HG03565 (cell line): ENCODE results near the gene CCDC33.

Source experiments
- ATAC-seq: cut with Tn5 transposase; IDR thresholded peaks from one replicate; pipeline ENCODE4 v1.9.1; 2021; ENCODE audit warnings: mild to moderate bottlenecking, moderate library complexity; ENCODE audit not compliant: unreplicated experiment

The CCDC33 gene

DNA sequence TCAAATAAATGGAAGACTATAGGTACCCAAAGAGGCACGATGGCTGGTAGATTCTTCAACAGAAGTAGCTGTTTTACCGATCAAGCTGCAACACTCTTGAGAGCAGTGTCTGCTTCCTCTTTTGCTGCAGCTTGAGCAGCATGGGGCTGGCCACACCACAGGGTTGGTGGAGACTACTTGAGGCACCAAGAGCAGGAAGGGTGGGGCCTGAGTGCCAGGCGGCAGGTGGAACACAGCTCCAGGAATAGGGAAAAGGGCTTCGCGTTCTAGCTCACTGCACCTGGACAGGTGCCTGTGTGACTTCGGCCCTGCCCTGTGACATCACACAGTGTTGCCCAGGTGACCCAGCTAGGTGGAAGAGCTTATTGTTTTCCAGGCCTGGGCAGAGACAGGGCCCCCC is at the start of gene CCDC33:
TSS of gene CCDC33 (plus strand) at position 365 of the 400 bp plus-strand sequence. CDS start 394 bp downstream, outside the sequence.
- no peak for ATAC-seq

DNA sequence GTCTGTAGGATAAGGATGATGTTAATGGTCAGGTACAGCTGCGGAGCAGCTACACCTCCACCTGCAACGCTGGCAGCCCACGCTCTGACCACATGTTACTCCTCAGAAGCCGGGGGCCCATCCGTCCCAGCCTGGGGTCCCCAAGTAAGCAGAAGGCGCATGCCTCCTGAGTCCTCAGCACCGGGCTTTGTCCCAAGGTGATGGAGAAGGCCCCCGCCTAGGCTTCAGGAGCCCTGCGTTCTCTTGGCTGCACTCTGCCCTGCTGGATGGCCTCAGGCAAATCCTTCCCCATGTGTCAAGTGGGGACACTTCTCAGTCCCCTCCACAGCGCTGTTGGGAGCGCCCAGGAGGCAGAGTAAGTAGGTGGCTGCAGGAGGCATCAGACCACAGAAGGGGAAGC is 47.9 kb upstream of the CCDC33 start:
- no peak for ATAC-seq

DNA sequence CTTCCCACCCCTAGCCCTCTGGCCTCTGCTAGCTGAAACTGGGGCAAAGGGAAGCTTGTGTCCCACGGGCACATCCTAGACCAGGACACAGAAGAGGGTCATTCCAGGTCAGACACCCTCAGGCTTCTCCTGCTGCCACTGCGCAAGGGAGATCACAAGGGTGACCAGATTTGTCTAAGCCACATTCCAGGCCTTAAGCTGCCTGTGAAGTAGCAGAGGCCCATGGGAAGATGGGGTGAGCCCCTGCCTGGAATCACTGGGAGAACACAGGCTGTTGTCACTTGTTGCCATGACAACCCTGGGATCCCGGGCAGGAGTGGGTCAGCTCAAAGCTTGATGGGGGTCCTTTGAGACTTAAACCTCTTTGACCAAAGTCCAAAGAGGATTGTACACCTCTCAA is 44.3 kb upstream of the CCDC33 start:
- no peak for ATAC-seq

DNA sequence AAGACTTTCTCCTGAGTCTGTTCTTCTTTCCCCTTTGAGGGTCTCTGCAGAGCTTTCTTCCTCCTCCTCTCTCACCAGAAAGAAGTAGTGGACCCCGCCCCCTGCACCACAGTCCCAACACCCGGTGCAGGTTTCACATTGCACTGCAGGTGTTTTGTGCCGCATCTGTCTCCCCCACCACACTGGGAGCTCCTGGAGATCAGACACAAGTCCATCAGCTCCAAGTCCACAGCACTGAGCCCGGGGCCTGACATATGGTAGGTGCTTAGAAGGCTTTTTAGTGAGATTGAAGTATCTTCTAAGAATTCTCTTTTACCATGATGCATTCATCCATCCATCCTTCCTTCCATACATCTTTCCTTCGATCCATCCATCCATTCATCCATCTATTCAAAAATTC is 43.4 kb upstream of the CCDC33 start:
- no peak for ATAC-seq

DNA sequence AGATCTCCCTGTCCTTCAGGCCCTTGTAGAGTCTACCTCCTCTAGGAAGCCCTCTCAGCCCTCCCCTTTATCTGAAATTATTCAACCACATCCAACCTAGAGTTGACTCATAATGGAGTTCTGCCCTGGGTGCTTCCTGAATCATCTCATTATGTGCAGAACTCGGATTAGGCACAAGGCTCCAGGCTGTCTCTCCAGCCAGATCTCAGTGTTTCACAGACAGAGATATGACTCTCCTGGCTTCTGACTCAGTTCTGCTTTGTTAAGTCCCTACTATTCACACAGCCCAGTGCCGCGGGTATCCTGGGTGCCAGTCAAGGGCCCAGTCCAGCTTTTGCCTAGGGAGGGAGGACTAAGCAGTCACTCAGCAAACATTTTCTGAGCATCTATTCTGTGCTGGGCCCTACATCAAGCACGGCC is 42.8 kb upstream of the CCDC33 start:
- ATAC-seq: no peak

DNA sequence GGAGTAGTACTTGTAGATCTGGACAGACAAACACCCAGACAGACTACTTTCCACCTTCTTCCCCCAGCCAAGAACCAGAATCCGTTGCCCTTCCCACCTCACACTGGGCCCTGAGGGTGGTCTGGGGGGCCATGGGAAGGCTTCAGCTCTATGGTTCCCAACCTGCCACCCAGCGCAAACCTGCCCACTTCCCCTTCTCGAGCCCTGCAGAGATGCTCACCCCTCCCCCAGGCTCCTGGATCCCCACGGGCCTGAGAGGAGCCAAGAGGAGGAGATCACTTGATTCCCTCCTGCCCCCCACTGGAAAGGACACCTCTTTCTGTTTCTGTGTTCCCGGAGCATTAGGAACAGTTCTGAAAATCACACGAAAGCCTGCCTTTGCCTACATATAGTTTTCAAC is 42.2 kb upstream of the CCDC33 start:
- ATAC-seq: no peak

DNA sequence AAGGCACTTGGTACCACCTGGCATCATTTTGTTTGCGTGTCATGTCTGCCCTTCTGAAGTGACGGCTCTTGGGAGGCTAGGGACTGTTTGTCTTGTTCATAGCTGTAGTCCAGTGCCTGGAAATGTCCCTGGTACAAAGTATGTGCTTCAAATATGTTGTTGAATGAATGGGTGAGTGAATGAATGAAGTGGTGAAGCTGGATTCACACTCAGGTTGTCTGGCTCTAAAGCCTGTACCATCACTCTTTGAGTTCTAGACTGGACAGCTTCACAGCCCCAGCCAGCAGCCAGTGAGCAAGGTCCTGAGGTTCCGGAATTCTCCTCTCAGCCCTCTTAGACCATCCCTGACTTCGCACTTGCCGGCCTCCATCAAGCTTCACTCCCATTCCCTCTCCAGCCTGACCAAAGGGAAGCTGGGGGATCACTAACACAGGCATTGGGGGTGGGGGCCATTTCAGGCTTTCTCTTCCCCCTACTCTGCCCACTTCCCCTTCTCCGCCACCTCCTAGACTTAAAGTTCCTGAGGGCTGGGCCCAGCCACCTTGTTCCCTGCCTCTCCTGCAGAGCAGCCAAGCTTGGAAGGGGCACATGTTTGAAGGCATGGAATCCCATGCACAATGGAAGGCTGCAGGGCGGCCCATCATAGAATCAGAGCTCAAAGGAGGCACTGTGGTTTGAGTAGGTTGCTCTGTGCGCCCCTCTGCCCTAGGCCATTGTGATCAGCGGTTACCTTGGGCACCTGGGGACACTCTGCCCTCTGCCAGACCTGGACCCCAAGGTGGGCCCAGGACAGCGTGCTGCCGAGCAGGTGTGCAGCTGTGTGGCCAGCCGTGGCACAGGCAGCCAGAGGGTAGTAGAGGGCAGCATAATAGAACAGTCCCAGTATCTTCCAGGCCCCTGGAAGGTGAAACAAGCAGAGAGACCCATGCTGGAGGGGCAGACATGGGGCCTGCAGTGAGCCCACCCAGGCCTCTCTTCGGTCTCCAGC is 41.3 kb upstream of the CCDC33 start:
- ATAC-seq: no peak

DNA sequence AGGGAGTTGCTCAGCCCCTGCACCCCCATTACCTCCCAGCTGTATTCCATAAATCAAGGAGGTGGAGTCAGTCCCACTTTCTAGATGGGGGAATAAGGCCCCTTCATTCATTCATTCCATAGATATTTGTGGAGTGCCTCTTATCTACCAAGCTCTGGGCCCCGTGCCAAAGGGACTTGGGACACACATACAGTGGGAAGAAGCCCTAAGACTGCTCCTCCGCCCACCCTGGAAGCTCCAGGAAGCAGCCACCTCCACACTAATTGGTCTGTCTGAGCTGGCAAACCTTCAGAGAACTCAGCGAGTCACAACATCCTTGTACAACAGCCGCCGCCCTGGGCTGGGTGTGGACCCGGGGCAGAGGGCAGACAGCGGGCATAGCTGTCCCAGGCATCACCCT is 40.0 kb upstream of the CCDC33 start:
- ATAC-seq: no peak

DNA sequence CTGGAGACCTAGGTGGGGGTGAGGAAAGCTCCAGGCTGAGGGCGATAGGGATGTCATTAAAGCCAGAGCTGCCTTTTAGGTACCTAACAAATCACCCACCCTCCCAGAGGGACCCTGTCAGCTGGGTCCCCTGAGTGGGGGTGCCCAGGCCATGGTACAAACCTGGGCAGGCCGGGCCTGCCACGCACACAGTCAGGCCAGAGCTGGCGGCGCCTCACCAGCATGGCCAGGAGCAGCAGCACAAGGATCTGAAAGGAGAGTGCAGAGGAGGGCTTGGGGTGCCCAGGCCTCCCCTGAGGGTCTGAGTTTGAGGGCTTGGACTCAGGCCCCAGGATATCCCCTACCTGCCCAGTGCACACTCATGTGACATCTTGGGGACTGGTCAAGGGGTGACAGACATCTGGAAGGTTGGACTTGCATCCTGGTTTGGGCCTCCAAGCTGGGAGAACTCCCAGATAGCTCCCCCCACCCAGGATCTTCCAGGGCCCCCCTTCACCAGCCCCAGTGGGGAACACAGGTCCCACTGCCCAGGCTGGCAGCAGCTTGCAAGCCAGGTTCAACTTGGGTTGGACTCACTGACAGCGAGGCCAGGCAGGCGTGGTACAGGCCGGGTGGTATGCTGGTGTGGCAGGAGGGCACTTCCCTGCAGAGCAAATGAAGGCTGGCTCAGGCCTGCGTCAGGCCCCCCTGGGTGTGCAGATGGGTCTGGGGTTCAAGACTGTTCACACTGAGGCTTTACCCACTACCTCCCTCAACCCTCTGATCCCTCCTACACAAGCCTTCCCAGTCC is 38.8 kb upstream of the CCDC33 start:
- no peak for ATAC-seq

DNA sequence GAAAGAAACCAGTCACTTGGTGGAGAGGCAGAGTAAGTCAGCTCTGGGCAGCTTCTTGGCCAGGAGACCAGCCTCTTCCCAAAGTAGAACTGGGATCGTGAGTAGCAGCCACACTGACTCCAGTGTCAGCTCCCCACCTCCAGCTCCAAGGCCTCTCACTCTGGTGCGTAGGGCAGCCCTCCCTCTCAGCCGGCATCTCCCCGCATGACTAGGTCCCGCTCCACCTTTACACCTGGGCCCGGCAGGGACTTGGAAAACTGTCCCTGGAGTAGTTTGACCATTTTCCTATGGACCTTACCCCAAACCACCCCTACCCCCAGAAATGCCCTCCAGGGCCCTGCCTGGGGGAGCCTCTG is 36.9 kb upstream of the CCDC33 start:
- no peak for ATAC-seq

DNA sequence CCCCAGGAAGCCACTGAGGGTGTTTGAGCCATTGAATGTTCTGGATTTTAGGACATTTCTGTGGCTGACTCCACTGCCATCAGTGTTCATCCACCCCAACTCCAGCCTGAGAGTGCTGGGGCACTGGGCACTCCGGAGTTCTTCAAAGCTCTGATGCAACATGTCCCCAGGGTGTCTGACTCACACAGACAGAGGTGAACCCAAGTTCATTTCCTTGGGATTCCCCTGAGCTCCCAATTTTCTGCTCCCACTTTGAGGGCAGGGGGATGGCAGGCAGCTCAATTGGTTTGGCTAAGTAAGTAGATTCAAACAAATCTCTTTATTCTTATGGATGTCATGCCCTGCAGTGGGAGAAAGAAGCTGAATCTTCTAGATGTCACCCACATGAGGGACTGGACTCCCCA is 35.7 kb upstream of the CCDC33 start:
- no peak for ATAC-seq

DNA sequence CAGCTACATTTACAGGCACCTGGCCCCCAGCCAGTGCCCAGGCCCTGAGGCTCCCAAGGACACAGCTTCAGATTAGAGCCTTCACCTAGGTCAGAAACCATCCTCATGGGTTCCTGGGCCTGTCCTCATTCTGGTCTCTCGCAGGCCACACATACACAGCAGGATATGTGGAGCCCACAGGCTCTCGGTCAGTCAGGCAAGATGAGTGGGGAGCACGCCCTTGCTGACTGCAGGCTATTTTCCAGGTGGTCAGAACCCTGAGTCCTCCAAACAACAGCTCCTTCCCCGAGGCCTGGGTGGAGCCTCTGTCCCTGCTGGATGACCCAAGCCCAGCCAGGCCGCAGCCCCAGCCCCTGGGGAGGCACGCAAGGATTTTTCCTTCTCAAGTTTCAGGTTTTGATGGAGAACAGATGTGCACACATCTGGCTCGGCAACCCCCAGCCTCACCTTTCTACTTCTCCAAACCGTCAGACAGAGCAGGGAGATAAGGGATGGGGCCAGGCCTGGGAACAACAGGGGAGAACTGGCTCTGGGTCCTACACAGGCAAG is 35.2 kb upstream of the CCDC33 start:
- ATAC-seq: no peak

DNA sequence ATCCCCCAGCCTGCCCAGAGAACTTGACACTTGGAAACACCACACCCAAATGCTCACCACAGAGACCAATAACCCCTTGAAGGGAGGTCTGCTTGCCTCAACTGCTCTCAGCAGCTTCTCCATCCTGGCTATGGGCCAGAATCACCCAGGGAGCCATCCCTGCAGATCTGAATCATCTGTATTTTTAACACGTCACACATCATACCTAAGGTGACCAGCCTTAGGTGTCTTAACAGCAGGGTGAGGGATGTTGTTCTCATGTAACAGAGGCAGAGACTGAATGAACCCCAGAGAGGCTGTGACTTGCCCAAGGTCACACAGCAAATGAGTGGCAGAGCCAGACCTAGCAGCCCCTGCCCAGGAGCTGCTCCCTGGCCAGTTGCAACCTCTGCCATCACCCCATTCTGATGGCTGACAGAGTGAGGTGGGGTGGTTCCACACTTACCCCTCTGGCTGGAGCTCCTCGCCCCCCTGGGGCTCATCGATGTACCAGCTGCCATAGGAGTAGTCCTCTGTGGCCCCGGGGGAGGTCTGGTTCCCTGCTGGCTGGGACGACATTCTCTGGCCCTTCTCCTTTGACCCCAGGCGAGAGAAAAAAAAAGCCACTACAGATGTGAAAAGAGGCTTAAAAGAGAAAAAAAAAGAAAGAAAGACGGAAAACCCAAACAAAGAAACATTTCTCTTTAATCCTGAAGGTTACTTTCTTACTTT is 34.3 kb upstream of the CCDC33 start:
- no peak for ATAC-seq

DNA sequence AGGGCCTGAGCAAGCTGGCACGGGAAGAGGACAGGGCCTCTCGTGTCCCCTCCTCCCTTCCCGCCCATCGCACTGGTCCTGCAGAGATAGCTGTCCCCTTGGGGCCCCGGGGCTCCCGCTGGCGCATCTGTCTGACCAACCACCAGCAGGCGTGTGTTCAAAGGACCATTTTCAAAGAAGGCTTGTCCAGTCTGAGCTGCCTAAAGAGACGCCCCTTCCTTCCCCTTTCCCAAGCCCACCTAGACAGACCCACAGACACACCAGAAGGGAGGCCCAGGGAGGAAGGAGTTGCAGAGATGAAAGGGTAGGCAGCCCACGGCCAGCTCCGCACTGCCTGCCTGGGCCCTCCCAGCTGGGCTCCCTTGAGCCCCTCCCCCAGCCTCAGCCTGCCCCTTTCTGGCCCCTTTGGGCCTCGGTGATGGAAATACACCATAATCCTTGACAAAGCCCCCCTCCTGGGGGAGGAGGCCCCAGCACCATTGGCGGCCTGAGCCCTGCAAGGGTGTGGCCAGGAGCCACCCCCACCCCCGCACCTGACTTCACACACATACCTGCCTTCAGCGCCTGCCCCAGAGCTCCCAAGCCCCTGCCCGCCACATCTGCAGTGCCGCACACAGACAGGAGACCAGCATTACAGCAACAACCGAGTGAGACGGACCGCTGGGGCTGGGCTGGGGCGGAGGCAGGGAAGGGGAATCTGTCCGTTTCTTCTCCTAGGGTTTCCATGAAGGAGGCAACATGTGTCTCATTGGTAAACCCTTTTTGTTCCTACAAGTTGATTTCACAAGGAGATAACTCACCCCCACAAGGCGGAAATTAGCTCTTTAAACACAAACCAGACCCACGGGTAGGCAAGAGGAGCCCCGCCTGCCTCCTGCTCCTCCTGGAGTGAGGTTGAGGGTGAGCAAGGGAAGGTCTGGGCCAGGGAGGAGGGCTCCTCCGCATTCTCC is 33.4 kb upstream of the CCDC33 start, which contains the start of gene STRA6:
TSS of gene STRA6 (minus strand) at position 336 of the 950 bp plus-strand sequence. CDS start 520 bp downstream, outside the sequence.
- ATAC-seq: no peak

DNA sequence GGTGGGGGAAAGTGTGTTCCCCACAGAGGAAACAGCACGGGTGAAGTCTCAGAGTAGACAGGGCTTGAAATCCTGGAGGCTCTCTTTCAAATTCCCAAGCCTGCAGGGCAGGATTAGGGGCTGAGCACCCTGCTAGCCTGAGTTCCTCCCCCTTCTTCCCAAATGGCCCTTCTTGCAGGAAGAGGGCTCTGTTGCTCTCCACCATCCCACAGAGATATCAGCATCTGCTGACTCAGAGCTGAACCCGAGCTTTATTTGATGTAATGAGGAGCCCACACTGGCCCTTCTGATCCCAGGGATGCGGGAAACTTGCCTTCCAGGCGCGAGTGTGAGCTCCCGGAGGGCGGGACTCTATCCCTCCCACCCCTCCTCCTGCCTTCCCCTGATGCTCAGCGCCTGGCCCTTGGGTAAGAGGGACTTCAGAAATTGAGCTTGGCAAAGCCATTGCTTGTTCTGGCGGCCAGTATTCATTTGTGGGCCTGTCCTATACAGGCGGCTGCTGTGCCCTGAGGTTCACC is 32.2 kb upstream of the CCDC33 start:
- no peak for ATAC-seq

DNA sequence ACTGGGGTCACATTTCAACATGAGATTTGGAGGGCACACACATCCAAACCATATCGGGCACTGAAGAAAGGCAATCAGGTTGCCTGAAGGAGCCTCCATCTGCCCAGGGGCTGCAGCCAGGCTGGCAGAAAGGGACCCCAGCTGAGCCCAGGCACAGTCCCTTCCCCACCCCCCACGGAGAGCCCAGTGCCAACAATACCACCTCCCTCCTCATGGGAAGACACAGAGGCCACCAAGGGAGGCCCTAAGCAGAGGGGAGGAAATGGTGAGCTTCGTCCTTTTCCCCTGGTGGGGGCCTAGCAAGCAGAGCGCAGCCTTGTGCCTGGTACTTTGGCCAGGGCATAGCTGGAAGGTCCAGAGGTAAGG is 30.6 kb upstream of the CCDC33 start:
- no peak for ATAC-seq

DNA sequence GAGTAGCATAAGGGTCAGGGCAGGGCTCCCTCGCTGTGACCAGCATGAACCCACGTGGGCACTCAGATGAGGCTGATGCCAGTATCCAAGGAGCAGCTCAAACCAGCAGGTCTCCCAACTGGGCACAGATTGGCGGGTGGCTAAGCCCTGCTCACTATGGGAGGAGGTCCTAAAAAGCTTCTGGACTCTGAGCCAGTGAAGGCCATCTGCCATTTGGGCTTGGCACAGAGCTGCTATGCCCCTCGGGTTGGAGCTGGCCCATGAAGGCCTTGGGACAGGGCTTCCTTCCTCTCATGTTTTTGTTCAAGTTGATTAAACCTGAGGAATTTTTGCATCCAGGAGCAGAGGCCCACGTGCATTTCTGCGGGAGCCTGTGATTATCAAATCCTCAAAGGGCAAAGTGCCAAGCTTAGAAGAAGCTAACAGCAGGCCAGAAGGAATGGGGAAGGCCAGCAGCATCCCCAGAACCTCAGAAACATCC is 29.3 kb upstream of the CCDC33 start:
- no peak for ATAC-seq

DNA sequence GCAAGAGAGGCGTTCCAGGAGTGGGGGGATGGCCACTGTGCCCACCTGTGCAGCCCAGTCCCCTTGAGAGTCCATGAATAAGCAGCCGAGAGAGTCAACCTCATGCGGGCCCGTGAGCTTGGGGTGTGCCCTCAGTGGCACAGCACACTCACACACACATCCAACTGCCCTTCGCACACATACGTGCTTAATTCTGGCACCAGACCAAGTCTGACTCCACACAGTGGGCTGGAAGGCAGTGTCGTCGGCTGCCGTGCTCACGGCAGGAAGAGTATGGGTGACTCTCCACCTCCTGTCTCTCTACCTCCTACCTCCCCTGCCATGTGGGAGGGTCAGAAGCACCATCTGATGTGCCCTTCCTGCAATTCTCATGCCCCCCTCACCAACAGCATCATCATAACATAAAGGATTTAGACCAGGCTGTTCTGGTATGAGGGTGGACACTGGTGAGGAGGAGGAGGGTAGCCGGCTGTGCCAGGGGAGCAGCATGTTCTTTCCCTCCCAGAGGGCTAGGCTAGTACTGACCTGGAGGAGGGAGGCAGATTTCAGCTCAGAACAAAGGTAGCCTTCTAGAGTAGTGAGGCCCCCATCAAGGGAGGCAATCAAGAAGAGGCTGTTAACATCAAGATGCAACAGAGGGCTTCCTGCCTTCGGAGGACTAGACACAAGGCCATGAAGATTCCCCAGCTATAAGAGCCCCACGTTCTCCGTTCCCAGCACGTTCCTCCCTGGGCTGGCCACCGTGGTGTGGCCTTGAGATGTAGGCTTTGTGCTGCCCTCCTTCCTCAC is 28.3 kb upstream of the CCDC33 start:
- no peak for ATAC-seq

DNA sequence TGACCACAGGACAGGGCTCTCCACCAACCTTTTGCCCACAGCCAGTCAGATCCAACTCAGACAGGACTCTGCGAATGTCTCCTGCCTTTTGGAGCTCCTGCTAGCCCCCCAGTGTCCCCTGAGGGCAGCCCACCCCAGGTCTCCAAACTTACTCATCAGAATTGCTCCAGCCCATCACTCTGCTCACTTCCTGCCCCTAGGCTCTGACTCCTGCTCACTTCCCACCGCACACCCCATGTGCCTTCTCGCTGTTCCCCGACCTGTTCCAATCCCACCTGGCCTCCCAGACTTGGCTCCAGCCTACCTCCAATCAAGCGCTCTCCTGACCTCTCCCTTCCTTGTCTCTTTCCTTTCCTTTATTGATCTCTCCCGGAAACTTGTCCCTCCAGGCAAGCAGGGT is 27.6 kb upstream of the CCDC33 start:
- no peak for ATAC-seq
